A549 (cell line): Measurements from ENCODE around the gene GSC2. TPM values are rescaled to one million over a fixed set of nuclear protein-coding genes. Genes with fewer than 3 reads are reported as not detected.

ENCODE experiments used
- ATAC-seq, 2 experiments: fragments of 200-7000 bp in 1 of 2; fragments of >200 bp in 1 of 2; cut with Nextera tagmentation in 1 of 2; cut with Tn5 transposase in 1 of 2; 3 replicates each; pipeline versions ENCODE4 v1.8.0 to v1.9.1; 2018 to 2020; ENCODE audit warnings: mild to moderate bottlenecking in 1 of 2, moderate library complexity in 1 of 2
- CTCF ChIA-PET: fragments of 300-600 bp; sonication (Branson Sonifier 250); formaldehyde crosslinking; extraction: SDS; loops from one replicate; lab custom pipeline; 2021; ENCODE audit warnings: antibody characterized with exemption, inconsistent platforms; lab: Yijun Ruan, JAX
- POLR2A ChIA-PET: fragments of 350-600 bp; formaldehyde crosslinking; extraction: SDS; loops from one replicate; lab custom pipeline; 2021; ENCODE audit warnings: antibody characterized with exemption, inconsistent platforms; lab: Yijun Ruan, JAX
- DNase-seq, 2 experiments: peaks; one replicate each; pipeline versions ENCODE4 v3.0.0 to v3.0.0-alpha.2; 2011 to 2016; ENCODE audit warnings: low read depth in 1 of 2, low spot score in 1 of 2
- FAIRE-seq: peaks from 2 replicates; lab custom pipeline; 2011; peaks lifted over from hg19 to GRCh38; lab: Jason Lieb, UNC
- H3K27ac ChIP-seq, 2 experiments: fragments of >200 bp; sonication (Bioruptor Twin); formaldehyde crosslinking; 3 replicates each; pipeline ENCODE4 v1.5.1; 2016 to 2017
- H3K4me1 ChIP-seq: fragments of >200 bp; sonication (Bioruptor Twin); formaldehyde crosslinking; 3 replicates; pipeline ENCODE4 v1.6.1; 2016
- H3K4me2 ChIP-seq: fragments of >200 bp; sonication (Bioruptor Twin); formaldehyde crosslinking; 3 replicates; pipeline ENCODE4 v1.6.1; 2016
- H3K4me3 ChIP-seq: fragments of >200 bp; sonication (Bioruptor Twin); formaldehyde crosslinking; 3 replicates; pipeline ENCODE4 v1.5.1; 2016
- H3K9me3 ChIP-seq: fragments of >200 bp; sonication (Bioruptor Twin); formaldehyde crosslinking; 3 replicates; pipeline ENCODE4 v1.6.1; 2016
- ATOH8 ChIP-seq: fragments of 250-450 bp; sonication (Bioruptor Pico); IDR thresholded peaks from 2 replicates; pipeline ENCODE4 v1.5.0; 2020; ENCODE audit warnings: low read depth, mild to moderate bottlenecking, moderate library complexity
- BCL3 ChIP-seq: fragments of >200 bp; sonication (Bioruptor Twin); formaldehyde crosslinking; IDR thresholded peaks from 3 replicates; pipeline ENCODE4 v1.6.1; 2016
- CBX8 ChIP-seq: fragments of 200-600 bp; sonication (generic); IDR thresholded peaks from 2 replicates; pipeline ENCODE4 v1.6.1; 2016
- CHD2 ChIP-seq: fragments of 150-350 bp; IDR thresholded peaks from 2 replicates; pipeline ENCODE4 v1.6.1; 2014; ENCODE audit warnings: low read length; ENCODE audit not compliant: partially characterized antibody
- CHD4 ChIP-seq: fragments of 200-600 bp; sonication (generic); IDR thresholded peaks from 2 replicates; pipeline ENCODE4 v1.6.1; 2016; ENCODE audit warnings: antibody characterized with exemption, mild to moderate bottlenecking, borderline replicate concordance
- CTCF ChIP-seq: fragments of >200 bp; sonication (Bioruptor Twin); formaldehyde crosslinking; IDR thresholded peaks from 3 replicates; pipeline ENCODE4 v1.5.1; 2016
- E2F6 ChIP-seq: IDR thresholded peaks from 2 replicates; pipeline ENCODE4 v1.6.1; 2012; ENCODE audit warnings: low read depth, borderline replicate concordance
- EP300 ChIP-seq, 2 experiments: fragments of >200 bp; sonication (Bioruptor Twin); formaldehyde crosslinking; IDR thresholded peaks; 2 replicates in 1 of 2; 3 replicates in 1 of 2; pipeline ENCODE4 v1.6.1; 2016 to 2017
- ESRRA ChIP-seq: fragments of 150-350 bp; IDR thresholded peaks from 2 replicates; pipeline ENCODE4 v1.6.1; 2014; ENCODE audit warnings: mild to moderate bottlenecking, low read length, borderline replicate concordance
- FOSL2 ChIP-seq, 2 experiments: fragments of 450-650 bp in 1 of 2; fragments of >200 bp in 1 of 2; sonication (Bioruptor Twin) in 1 of 2; formaldehyde crosslinking; IDR thresholded peaks; 2 replicates each; pipeline versions ENCODE4 v1.5.0 to v1.6.1; 2016 to 2020; ENCODE audit warnings: mild to moderate bottlenecking in 1 of 2, moderate library complexity in 1 of 2
- HEYL ChIP-seq: fragments of 250-450 bp; sonication (Bioruptor Pico); IDR thresholded peaks from 2 replicates; pipeline ENCODE4 v1.8.0; 2021; ENCODE audit warnings: mild to moderate bottlenecking, moderate library complexity
- HMGXB4 ChIP-seq: fragments of 250-450 bp; sonication (Bioruptor Pico); IDR thresholded peaks from 2 replicates; pipeline ENCODE4 v1.5.0; 2021; ENCODE audit warnings: mild to moderate bottlenecking, moderate library complexity, borderline replicate concordance
- HOXA7 ChIP-seq: fragments of 250-450 bp; sonication (Bioruptor Pico); IDR thresholded peaks from 2 replicates; pipeline ENCODE4 v1.5.0; 2020; ENCODE audit warnings: mild to moderate bottlenecking, moderate library complexity
- HOXB13 ChIP-seq: fragments of 250-450 bp; sonication (Bioruptor Pico); IDR thresholded peaks from 2 replicates; pipeline ENCODE4 v1.5.0; 2020; ENCODE audit warnings: low read depth, mild to moderate bottlenecking, moderate library complexity
- JUN ChIP-seq, 2 experiments: fragments of >200 bp; sonication (Bioruptor Twin); formaldehyde crosslinking; IDR thresholded peaks; 2 replicates in 1 of 2; 3 replicates in 1 of 2; pipeline ENCODE4 v1.6.1; 2016 to 2017
- KDM1A ChIP-seq: fragments of 200-600 bp; sonication (generic); IDR thresholded peaks from 2 replicates; pipeline ENCODE4 v1.6.1; 2016; ENCODE audit warnings: low read depth, mild to moderate bottlenecking
- KDM5A ChIP-seq: fragments of 200-600 bp; sonication (generic); IDR thresholded peaks from 2 replicates; pipeline ENCODE4 v1.6.1; 2016; ENCODE audit warnings: antibody characterized with exemption, mild to moderate bottlenecking
- MAX ChIP-seq: IDR thresholded peaks from 2 replicates; pipeline ENCODE4 v1.6.1; 2012
- MYC ChIP-seq: IDR thresholded peaks from 2 replicates; pipeline ENCODE4 v1.6.1; 2012; ENCODE audit warnings: mild to moderate bottlenecking, inconsistent platforms, low read length, improper control_type of control experiment, borderline replicate concordance
- NPAS2 ChIP-seq: fragments of 250-450 bp; sonication (Bioruptor Pico); IDR thresholded peaks from 2 replicates; pipeline ENCODE4 v1.8.0; 2022; ENCODE audit warnings: mild to moderate bottlenecking, moderate library complexity, borderline replicate concordance
- NR3C1 ChIP-seq: fragments of >200 bp; sonication (Bioruptor Twin); formaldehyde crosslinking; IDR thresholded peaks from 3 replicates; pipeline ENCODE4 v1.6.1; 2017
- PBX3 ChIP-seq: IDR thresholded peaks from 2 replicates; pipeline ENCODE4 v1.6.1; 2012
- PHF8 ChIP-seq: fragments of 200-600 bp; sonication (generic); IDR thresholded peaks from 2 replicates; pipeline ENCODE4 v1.6.1; 2016; ENCODE audit warnings: low read depth, mild to moderate bottlenecking, antibody characterized with exemption, moderate library complexity, borderline replicate concordance
- RNF2 ChIP-seq: fragments of 200-600 bp; sonication (generic); IDR thresholded peaks from 2 replicates; pipeline ENCODE4 v1.6.1; 2016; ENCODE audit warnings: low read depth, mild to moderate bottlenecking, antibody characterized with exemption, moderate library complexity, borderline replicate concordance
- SREBF2 ChIP-seq: fragments of 450-650 bp; IDR thresholded peaks from 2 replicates; pipeline ENCODE4 v1.6.1; 2014; ENCODE audit warnings: mild to moderate bottlenecking, moderate library complexity
- TFCP2L1 ChIP-seq: fragments of 250-450 bp; sonication (Bioruptor Pico); IDR thresholded peaks from 2 replicates; pipeline ENCODE4 v1.5.0; 2021; ENCODE audit warnings: mild to moderate bottlenecking
- ZC3H11A ChIP-seq: fragments of 450-650 bp; IDR thresholded peaks from 2 replicates; pipeline ENCODE4 v1.6.1; 2014; ENCODE audit warnings: antibody characterized with exemption, mild to moderate bottlenecking
- ZSCAN20 ChIP-seq: fragments of 250-450 bp; sonication (Bioruptor Pico); IDR thresholded peaks from 2 replicates; pipeline ENCODE4 v1.8.0; 2022; ENCODE audit warnings: mild to moderate bottlenecking, moderate library complexity
- WGBS: methylation state at CpG from one replicate; pipeline ENCODE4 v1.1.6; 2017; ENCODE audit errors: missing lambda C conversion rate; 5-methylcytosine and 5-hydroxymethylcytosine counted together
- polyA plus RNA-seq, 4 experiments: library from polyadenylated mRNA; depleted of rRNA in 3 of 4; stranded (reverse); fragments of >200 nt; fragmentation: RNase III in 1 of 4; extraction: RNeasy Plus Mini Kit Qiagen cat#74134 plus additional on column Dnase treatment in 1 of 4; gene quantifications; 2 replicates in 3 of 4; 3 replicates in 1 of 4; pipeline ENCODE4 v1.2.3, GENCODE V29; 2011 to 2017

Gene GSC2
- polyA plus RNA-seq, 2 of the 4 experiments (the other 2 are of a cell fraction), result not detected

GRCh38 chr22:19143967-19144400 is 6.1 kb downstream of the GSC2 start:
- Histone ChIP-seq H3K9me3 (no peaks in the 10 kb centered on the region), H3K4me3 (peak overlapping the region; percentile 97), H3K27ac (peak overlapping the region; percentile 74 to 92), H3K4me1 (peaks cover 6% of the 10 kb centered on the region; the same call in 2 of the 3 replicates), H3K4me2 (peak overlapping the region; percentile 95)
- no peak for TF ChIP-seq FOSL2 (IDR thresholded peaks at IDR 0.05)
- TF ChIP-seq FOSL2 (CRISPR knock-in tag; IDR thresholded peaks at IDR 0.05), result no peak
- no peak for TF ChIP-seq HOXB13
- TF ChIP-seq SREBF2, result no peak
- no peak for TF ChIP-seq EP300 (IDR thresholded peaks at IDR 0.05)
- no peak for TF ChIP-seq NR3C1
- TF ChIP-seq PBX3, result no peak
- no peak for TF ChIP-seq CHD4
- TF ChIP-seq KDM1A, result no peak
- TF ChIP-seq MAX, result no peak
- no peak for TF ChIP-seq CTCF
- no peak for TF ChIP-seq JUN (IDR thresholded peaks at IDR 0.05)
- TF ChIP-seq CBX8, result no peak
- no peak for TF ChIP-seq HOXA7
- TF ChIP-seq TFCP2L1, result no peak
- TF ChIP-seq NPAS2, result no peak
- no peak for TF ChIP-seq HEYL
- no peak for TF ChIP-seq RNF2
- no peak for TF ChIP-seq BCL3
- WGBS, result 4% methylated on average over 15 of the region's 17 CpGs
- ChIA-PET POLR2A (interaction anchor here (0.9 to 1.6 kb wide), 9 partner anchors 11 to 486 kb away, joined by 3 to 6 read pairs (median 3); partner anchors contain the start of genes DGCR2, HIRA and SLC25A1), CTCF (interaction anchor here (0.6 to 3.3 kb wide), 20 partner anchors 8 to 486 kb away, joined by 3 to 27 read pairs (median 4); partner anchors contain the start of gene CDC45)
- ATAC-seq (peak in 1 of 2 experiments; percentile 41; a peak in 3 of 6 replicates), DNase-seq (no peak), FAIRE-seq (no peak)

- 89% methylated on average over 5 of the region's 5 CpGs for WGBS
- no peak for TF ChIP-seq NPAS2
- no peak for TF ChIP-seq CHD2
- TF ChIP-seq E2F6, result no peak
- TF ChIP-seq ESRRA, result no peak
- no peak for TF ChIP-seq ZSCAN20 (CRISPR knock-in tag)
- no peak for TF ChIP-seq MYC
- TF ChIP-seq ATOH8, result no peak
- no peak for TF ChIP-seq ZC3H11A
- TF ChIP-seq HMGXB4 (CRISPR knock-in tag), result no peak
- TF ChIP-seq KDM5A, result no peak
- TF ChIP-seq HOXA7, result no peak
- TF ChIP-seq PHF8, result no peak
- no peak for TF ChIP-seq HOXB13
Observed at GRCh38 chr22:19143212-19143611, 6.9 kb downstream of the GSC2 start.

More at GRCh38 chr22:19143212-19143611, 6.9 kb downstream of the GSC2 start:
- peak overlapping the region; percentile 95 for H3K4me2 ChIP-seq
- no peaks in the 10 kb centered on the region for H3K9me3 ChIP-seq
- H3K4me1 ChIP-seq, result peaks cover 6% of the 10 kb centered on the region; the same call in 2 of the 3 replicates
- H3K27ac ChIP-seq, result no peak overlapping the region
- no peak for ATAC-seq
- POLR2A ChIA-PET, result no interaction called here
- H3K4me3 ChIP-seq, result no peak overlapping the region
- no peak for DNase-seq
- CTCF ChIA-PET, result interaction anchor here (0.6 to 3.3 kb wide), 4 partner anchors 9 to 121 kb away, joined by 3 to 27 read pairs (median 9); no protein-coding TSS in a partner anchor
- FAIRE-seq, result no peak
